Activated naive CD4-positive, alpha-beta T cell treated with Interleukin-2 at 50 U/mL for 16 hours (primary cell): ENCODE measurements around the gene PPP2R5A.
A peak's percentile ranks its signal among the peaks of the same experiment; 100 is the strongest.
"Not testable (repeated sequence)": the region's sequence is repeated elsewhere in the genome, so short reads cannot be mapped to it uniquely, and the experiment has no call there.

Experiments used
- DNase-seq: peaks from one replicate; pipeline ENCODE4 v3.0.0-alpha.2; 2020

PPP2R5A gene

GRCh38 chr1:212269306-212269705 lies 15.9 kb upstream of the PPP2R5A start:
- no peak for DNase-seq

GRCh38 chr1:212270564-212270963 lies 14.6 kb upstream of the PPP2R5A start:
- DNase-seq: no peak

GRCh38 chr1:212271234-212271633 lies 14.0 kb upstream of the PPP2R5A start:
- DNase-seq: no peak

- DNase-seq: no peak
Measured at GRCh38 chr1:212271823-212272485, 13.3 kb upstream of the PPP2R5A start.

- no peak for DNase-seq
Measured at GRCh38 chr1:212281590-212281989, 3.6 kb upstream of the PPP2R5A start.

GRCh38 chr1:212283741-212284140 lies 1.5 kb upstream of the PPP2R5A start:
- no peak for DNase-seq

- DNase-seq: no peak
Measured at GRCh38 chr1:212284332-212284743, 872 bp upstream of the PPP2R5A start.

GRCh38 chr1:212285685-212286555 lies 710 bp downstream of the PPP2R5A start:
- peak; percentile 76 for DNase-seq

GRCh38 chr1:212286556-212287131 lies 1.4 kb downstream of the PPP2R5A start:
- no peak for DNase-seq

- no peak for DNase-seq
Measured at GRCh38 chr1:212287261-212287895, 2.2 kb downstream of the PPP2R5A start.

GRCh38 chr1:212287995-212288394 lies 2.8 kb downstream of the PPP2R5A start:
- DNase-seq: not testable (repeated sequence)

- DNase-seq: no peak
Measured at GRCh38 chr1:212288615-212289014, 3.4 kb downstream of the PPP2R5A start.

- DNase-seq: no peak
Measured at GRCh38 chr1:212289262-212290077, 4.3 kb downstream of the PPP2R5A start.

- DNase-seq: no peak
Measured at GRCh38 chr1:212290608-212291007, 5.4 kb downstream of the PPP2R5A start.

GRCh38 chr1:212291505-212292134 lies 6.4 kb downstream of the PPP2R5A start:
- no peak for DNase-seq

GRCh38 chr1:212292250-212293105 lies 7.3 kb downstream of the PPP2R5A start:
- DNase-seq: no peak

GRCh38 chr1:212293579-212293978 lies 8.4 kb downstream of the PPP2R5A start:
- DNase-seq: no peak

GRCh38 chr1:212294983-212295382 lies 9.8 kb downstream of the PPP2R5A start:
- DNase-seq: no peak

GRCh38 chr1:212295579-212295978 lies 10.4 kb downstream of the PPP2R5A start:
- DNase-seq: no peak

GRCh38 chr1:212297338-212297737 lies 12.1 kb downstream of the PPP2R5A start:
- no peak for DNase-seq

- DNase-seq: no peak
Measured at GRCh38 chr1:212301580-212301979, 16.4 kb downstream of the PPP2R5A start.
